HepG2 (cell line): ENCODE measurements around the gene CFAP54.

ENCODE experiments used
- ARID3A ChIP-seq: IDR thresholded peaks from 2 replicates; pipeline ENCODE4 v1.6.1; 2012; ENCODE audit warnings: low read depth, low read length, improper control_type of control experiment
- CHD2 ChIP-seq: IDR thresholded peaks from 2 replicates; pipeline ENCODE4 v1.6.1; 2011; ENCODE audit warnings: low read depth, low read length, improper control_type of control experiment
- GTF3A ChIP-seq: sonication (generic); formaldehyde crosslinking; conservative IDR thresholded peaks from 2 replicates; pipeline ENCODE4 v1.4.0; 2020; ENCODE audit warnings: mild to moderate bottlenecking, missing genetic modification reagents
- MAZ ChIP-seq, 2 experiments: sonication (generic) in 1 of 2; formaldehyde crosslinking in 1 of 2; IDR thresholded peaks; 2 replicates each; pipeline versions ENCODE4 v1.5.0 to v1.6.1; 2012 to 2020; ENCODE audit warnings: low read depth in 2 of 2, mild to moderate bottlenecking in 2 of 2, borderline replicate concordance in 1 of 2, improper control_type of control experiment in 1 of 2, low read length in 1 of 2, missing genetic modification reagents in 1 of 2, moderate library complexity in 1 of 2
- RNF2 ChIP-seq: fragments of 450-650 bp; conservative IDR thresholded peaks from 2 replicates; pipeline ENCODE4 v1.6.1; 2016; ENCODE audit warnings: low read depth
- SETDB1 ChIP-seq: sonication (generic); formaldehyde crosslinking; IDR thresholded peaks from 2 replicates; pipeline ENCODE4 v1.5.1; 2020; ENCODE audit warnings: missing genetic modification reagents, mild to moderate bottlenecking, borderline replicate concordance
- TFAP4 ChIP-seq: sonication (generic); IDR thresholded peaks from 2 replicates; pipeline ENCODE4 v1.6.1; 2016; ENCODE audit warnings: low read depth, borderline replicate concordance
- ZNF891 ChIP-seq: sonication (generic); formaldehyde crosslinking; IDR thresholded peaks from 2 replicates; pipeline ENCODE4 v1.5.0; 2020; ENCODE audit warnings: mild to moderate bottlenecking, missing genetic modification reagents
- TF ChIP-seq, protein P1 (sequence below): sonication (generic); formaldehyde crosslinking; IDR thresholded peaks from 2 replicates; pipeline ENCODE4 v1.5.0; 2020; ENCODE audit warnings: mild to moderate bottlenecking, missing genetic modification reagents, moderate library complexity
- TF ChIP-seq, protein P2 (sequence below): sonication (generic); formaldehyde crosslinking; conservative IDR thresholded peaks from 2 replicates; pipeline ENCODE4 v1.4.0; 2020; ENCODE audit warnings: mild to moderate bottlenecking, missing genetic modification reagents, moderate library complexity
- TF ChIP-seq, protein P3 (sequence below): sonication (generic); formaldehyde crosslinking; IDR thresholded peaks from 2 replicates; pipeline ENCODE4 v1.4.0; 2020; ENCODE audit warnings: missing genetic modification reagents

DNA sequence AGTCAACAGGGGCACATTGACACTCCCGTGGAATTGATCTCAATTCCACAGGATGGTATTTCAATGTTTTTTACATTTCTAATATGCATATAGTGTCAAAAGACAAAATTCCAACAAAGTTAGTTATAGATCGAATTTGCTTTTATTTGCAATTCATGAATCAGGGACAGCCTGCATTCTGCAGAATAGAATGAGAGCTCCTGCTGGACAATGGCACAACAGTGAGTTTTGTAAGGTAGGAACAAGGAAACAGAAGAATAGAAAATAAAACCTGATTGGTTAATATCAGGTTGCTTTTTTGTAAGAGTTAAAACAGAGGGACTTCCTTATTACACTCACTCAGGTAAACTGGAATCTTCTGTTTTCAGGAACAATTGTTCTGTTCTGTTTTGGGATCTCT lies 384.8 kb downstream of the CFAP54 start:
- TF ChIP-seq, protein P1, sequence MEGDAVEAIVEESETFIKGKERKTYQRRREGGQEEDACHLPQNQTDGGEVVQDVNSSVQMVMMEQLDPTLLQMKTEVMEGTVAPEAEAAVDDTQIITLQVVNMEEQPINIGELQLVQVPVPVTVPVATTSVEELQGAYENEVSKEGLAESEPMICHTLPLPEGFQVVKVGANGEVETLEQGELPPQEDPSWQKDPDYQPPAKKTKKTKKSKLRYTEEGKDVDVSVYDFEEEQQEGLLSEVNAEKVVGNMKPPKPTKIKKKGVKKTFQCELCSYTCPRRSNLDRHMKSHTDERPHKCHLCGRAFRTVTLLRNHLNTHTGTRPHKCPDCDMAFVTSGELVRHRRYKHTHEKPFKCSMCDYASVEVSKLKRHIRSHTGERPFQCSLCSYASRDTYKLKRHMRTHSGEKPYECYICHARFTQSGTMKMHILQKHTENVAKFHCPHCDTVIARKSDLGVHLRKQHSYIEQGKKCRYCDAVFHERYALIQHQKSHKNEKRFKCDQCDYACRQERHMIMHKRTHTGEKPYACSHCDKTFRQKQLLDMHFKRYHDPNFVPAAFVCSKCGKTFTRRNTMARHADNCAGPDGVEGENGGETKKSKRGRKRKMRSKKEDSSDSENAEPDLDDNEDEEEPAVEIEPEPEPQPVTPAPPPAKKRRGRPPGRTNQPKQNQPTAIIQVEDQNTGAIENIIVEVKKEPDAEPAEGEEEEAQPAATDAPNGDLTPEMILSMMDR, result no peak
- no peak for TF ChIP-seq ZNF891 (CRISPR knock-in tag)
- TF ChIP-seq, protein P2, sequence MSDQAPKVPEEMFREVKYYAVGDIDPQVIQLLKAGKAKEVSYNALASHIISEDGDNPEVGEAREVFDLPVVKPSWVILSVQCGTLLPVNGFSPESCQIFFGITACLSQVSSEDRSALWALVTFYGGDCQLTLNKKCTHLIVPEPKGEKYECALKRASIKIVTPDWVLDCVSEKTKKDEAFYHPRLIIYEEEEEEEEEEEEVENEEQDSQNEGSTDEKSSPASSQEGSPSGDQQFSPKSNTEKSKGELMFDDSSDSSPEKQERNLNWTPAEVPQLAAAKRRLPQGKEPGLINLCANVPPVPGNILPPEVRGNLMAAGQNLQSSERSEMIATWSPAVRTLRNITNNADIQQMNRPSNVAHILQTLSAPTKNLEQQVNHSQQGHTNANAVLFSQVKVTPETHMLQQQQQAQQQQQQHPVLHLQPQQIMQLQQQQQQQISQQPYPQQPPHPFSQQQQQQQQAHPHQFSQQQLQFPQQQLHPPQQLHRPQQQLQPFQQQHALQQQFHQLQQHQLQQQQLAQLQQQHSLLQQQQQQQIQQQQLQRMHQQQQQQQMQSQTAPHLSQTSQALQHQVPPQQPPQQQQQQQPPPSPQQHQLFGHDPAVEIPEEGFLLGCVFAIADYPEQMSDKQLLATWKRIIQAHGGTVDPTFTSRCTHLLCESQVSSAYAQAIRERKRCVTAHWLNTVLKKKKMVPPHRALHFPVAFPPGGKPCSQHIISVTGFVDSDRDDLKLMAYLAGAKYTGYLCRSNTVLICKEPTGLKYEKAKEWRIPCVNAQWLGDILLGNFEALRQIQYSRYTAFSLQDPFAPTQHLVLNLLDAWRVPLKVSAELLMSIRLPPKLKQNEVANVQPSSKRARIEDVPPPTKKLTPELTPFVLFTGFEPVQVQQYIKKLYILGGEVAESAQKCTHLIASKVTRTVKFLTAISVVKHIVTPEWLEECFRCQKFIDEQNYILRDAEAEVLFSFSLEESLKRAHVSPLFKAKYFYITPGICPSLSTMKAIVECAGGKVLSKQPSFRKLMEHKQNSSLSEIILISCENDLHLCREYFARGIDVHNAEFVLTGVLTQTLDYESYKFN, result no peak
- TF ChIP-seq TFAP4, result no peak
- no peak for TF ChIP-seq ARID3A
- no peak for TF ChIP-seq SETDB1
- TF ChIP-seq RNF2, result no peak
- no peak for TF ChIP-seq GTF3A (CRISPR knock-in tag)
- no peak for TF ChIP-seq MAZ (IDR thresholded peaks at IDR 0.05; ENCODE audit: borderline replicate concordance, low read depth, low read length)
- no peak for TF ChIP-seq MAZ (CRISPR knock-in tag; IDR thresholded peaks at IDR 0.05; ENCODE audit: low read depth)
- no peak for TF ChIP-seq CHD2
- TF ChIP-seq, protein P3, sequence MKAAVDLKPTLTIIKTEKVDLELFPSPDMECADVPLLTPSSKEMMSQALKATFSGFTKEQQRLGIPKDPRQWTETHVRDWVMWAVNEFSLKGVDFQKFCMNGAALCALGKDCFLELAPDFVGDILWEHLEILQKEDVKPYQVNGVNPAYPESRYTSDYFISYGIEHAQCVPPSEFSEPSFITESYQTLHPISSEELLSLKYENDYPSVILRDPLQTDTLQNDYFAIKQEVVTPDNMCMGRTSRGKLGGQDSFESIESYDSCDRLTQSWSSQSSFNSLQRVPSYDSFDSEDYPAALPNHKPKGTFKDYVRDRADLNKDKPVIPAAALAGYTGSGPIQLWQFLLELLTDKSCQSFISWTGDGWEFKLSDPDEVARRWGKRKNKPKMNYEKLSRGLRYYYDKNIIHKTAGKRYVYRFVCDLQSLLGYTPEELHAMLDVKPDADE (CRISPR knock-in tag), result no peak
